Choroid plexus epithelial cell (primary cell): Measurements from ENCODE around the gene ABTB2.
A peak's percentile ranks its signal among the peaks of the same experiment; 100 is the strongest.

ENCODE experiments used
- DNase-seq: peaks from one replicate; pipeline ENCODE4 v3.0.0-alpha.2; 2010; ENCODE audit warnings: low read depth
- H3K4me3 ChIP-seq: 2 replicates; pipeline ENCODE4 v1.5.1; 2011; ENCODE audit warnings: low read depth, mild to moderate bottlenecking, control low read depth, low read length, moderate library complexity
- CTCF ChIP-seq: conservative IDR thresholded peaks from 2 replicates; pipeline ENCODE4 v1.5.1; 2011; ENCODE audit warnings: low read depth, mild to moderate bottlenecking, control low read depth, inconsistent platforms, low read length, moderate library complexity

ABTB2 gene

GRCh38 chr11:34175284-34176019 lies 182.4 kb downstream of the ABTB2 start:
- H3K4me3 ChIP-seq, result no peak overlapping the region
- DNase-seq, result no peak
- TF ChIP-seq CTCF, result no peak

- peak; percentile 74 for DNase-seq
- TF ChIP-seq CTCF, result peak; percentile 89
- H3K4me3 ChIP-seq, result peak overlapping the region; percentile 25
These were observed 183.3 kb downstream of the ABTB2 start for GRCh38 chr11:34174412-34175041.

DNA sequence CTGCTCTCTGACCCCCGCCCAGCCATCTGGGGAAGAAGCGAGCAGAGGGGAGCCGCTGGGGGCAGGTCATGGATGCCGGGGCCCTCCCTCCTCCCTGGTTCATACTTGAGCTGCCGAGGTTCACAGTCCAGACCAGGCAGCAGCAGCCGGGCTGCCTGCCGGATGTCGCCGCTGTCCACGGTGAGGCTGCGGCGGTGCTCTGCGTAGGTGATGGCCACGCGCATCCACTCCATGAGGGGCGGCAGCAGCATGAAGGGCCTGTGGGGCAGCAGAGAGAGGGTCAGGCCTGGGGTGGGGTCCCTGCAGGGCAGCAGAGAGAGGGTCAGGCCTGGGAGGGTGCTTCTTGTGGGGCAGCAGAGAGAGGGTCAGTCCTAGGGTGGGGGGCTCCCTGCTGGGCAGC lies 184.8 kb downstream of the ABTB2 start:
- TF ChIP-seq CTCF, result no peak
- no peak for DNase-seq
- no peak overlapping the region for H3K4me3 ChIP-seq

DNA sequence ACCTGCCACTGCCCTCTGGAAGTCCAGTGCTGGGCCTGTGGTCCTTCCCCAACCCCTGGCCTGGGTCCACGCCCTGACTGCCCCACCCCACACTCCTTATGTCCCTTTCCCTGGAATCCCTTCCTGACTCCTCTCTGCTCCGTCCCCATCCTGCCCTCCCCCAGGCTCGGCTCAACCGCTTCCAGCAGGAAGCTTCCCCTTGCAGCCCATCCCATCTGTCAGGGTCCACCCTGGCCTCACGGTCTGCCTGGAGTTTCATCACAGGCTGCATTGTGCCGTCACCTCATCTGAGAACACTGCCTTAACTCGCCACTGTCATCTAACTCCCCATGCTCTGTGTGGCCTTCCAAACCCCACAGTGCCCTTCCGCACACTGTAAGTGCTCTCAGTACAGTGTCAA lies 188.1 kb downstream of the ABTB2 start:
- no peak overlapping the region for H3K4me3 ChIP-seq
- no peak for TF ChIP-seq CTCF
- DNase-seq, result no peak

GRCh38 chr11:34168642-34169420 lies 189.0 kb downstream of the ABTB2 start:
- peak; percentile 26 for DNase-seq
- TF ChIP-seq CTCF, result no peak
- no peak overlapping the region for H3K4me3 ChIP-seq

DNA sequence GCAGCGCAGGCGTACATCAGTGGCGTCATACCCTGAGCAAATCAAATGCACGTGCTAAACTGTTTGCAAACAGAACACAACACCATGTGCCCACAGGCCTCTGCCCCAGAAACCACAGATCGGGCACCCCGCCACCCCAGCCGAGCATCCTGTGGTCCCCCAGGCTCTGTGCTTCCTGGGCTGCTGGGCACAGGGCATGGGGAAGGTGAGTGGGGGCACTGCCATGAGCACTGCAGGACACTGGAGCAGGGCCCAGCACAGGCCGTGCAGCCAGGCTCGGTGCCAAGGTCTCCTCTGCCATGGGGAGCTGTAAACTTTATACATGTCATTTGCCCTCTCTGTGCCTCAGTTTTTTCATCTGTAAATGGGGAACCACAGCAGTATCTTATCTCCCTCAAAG lies 189.8 kb downstream of the ABTB2 start:
- no peak for TF ChIP-seq CTCF
- no peak for DNase-seq
- no peak overlapping the region for H3K4me3 ChIP-seq
